CD14-positive monocyte (primary cell): ENCODE measurements around the gene GGT7. TPM values are rescaled to one million over a fixed set of nuclear protein-coding genes. Genes with fewer than 3 reads are reported as not detected.

Experiments used
- DNase-seq, 3 donors: peaks; one replicate each; pipeline ENCODE4 v3.0.0-alpha.2; 2011 to 2022
- H2AFZ ChIP-seq: 2 replicates; pipeline ENCODE4 v1.6.0; 2012; ENCODE audit warnings: mild to moderate bottlenecking, low read depth, low read length, inconsistent platforms; ENCODE audit not compliant: insufficient read depth, poor library complexity, severe bottlenecking
- H3K27ac ChIP-seq, 2 donors: 1 replicate in 1 of 2; 2 replicates in 1 of 2; pipeline ENCODE4 v1.5.1; 2012 to 2013; ENCODE audit warnings: low read length in 2 of 2, control low read depth in 1 of 2, inconsistent platforms in 1 of 2, low read depth in 1 of 2, mild to moderate bottlenecking in 1 of 2
- H3K27me3 ChIP-seq, 2 donors: one replicate each; pipeline versions ENCODE4 v1.6.0 to v1.6.1; 2011 to 2013; ENCODE audit warnings: low read length in 2 of 2; ENCODE audit not compliant: control insufficient read depth in 2 of 2, insufficient read depth in 2 of 2
- H3K36me3 ChIP-seq, 2 donors: replicated peaks in 1 of 2; 1 replicate in 1 of 2; 2 replicates in 1 of 2; pipeline versions ENCODE4 v1.5.1 to v1.6.1; 2012 to 2013; ENCODE audit warnings: low read length in 2 of 2, control low read depth in 1 of 2, inconsistent platforms in 1 of 2, mild to moderate bottlenecking in 1 of 2; ENCODE audit not compliant: insufficient read depth in 2 of 2, control insufficient read depth in 1 of 2
- H3K4me1 ChIP-seq, 2 donors: 1 replicate in 1 of 2; 2 replicates in 1 of 2; pipeline versions ENCODE4 v1.5.1 to v1.6.1; 2012 to 2013; ENCODE audit warnings: low read length in 2 of 2, control low read depth in 1 of 2, inconsistent platforms in 1 of 2, mild to moderate bottlenecking in 1 of 2, moderate library complexity in 1 of 2; ENCODE audit not compliant: insufficient read depth in 2 of 2, control insufficient read depth in 1 of 2
- H3K4me2 ChIP-seq: replicated peaks from 2 replicates; pipeline ENCODE3; 2012; ENCODE audit warnings: low read length, moderate library complexity, mild to moderate bottlenecking; ENCODE audit not compliant: poor library complexity, severe bottlenecking; ENCODE audit errors: extremely low read depth
- H3K4me3 ChIP-seq, 3 experiments: fragments of 200-600 bp in 1 of 3; sonication (generic) in 1 of 3; replicated peaks in 1 of 3; 1 replicate in 2 of 3; 2 replicates in 1 of 3; pipeline ENCODE4 v1.5.1; 2011 to 2013; ENCODE audit warnings: low read length in 3 of 3, mild to moderate bottlenecking in 3 of 3, control low read depth in 2 of 3, low read depth in 2 of 3, inconsistent platforms in 1 of 3, moderate library complexity in 1 of 3
- H3K79me2 ChIP-seq: 2 replicates; pipeline ENCODE4 v1.6.0; 2012; ENCODE audit warnings: mild to moderate bottlenecking, control low read depth, inconsistent platforms, low read length, moderate library complexity; ENCODE audit not compliant: insufficient read depth
- H3K9ac ChIP-seq: 2 replicates; pipeline ENCODE4 v1.6.0; 2017; ENCODE audit warnings: low read length, mild to moderate bottlenecking; ENCODE audit not compliant: insufficient read depth, poor library complexity, severe bottlenecking
- H3K9me3 ChIP-seq, 2 donors: replicated peaks in 1 of 2; 1 replicate in 1 of 2; 2 replicates in 1 of 2; pipeline versions ENCODE4 v1.5.1 to v1.6.1; 2012 to 2013; ENCODE audit warnings: low read length in 2 of 2, control low read depth in 1 of 2; ENCODE audit not compliant: control insufficient read depth in 1 of 2, insufficient read depth in 1 of 2
- H4K20me1 ChIP-seq: 2 replicates; pipeline ENCODE4 v1.6.0; 2012; ENCODE audit warnings: mild to moderate bottlenecking, low read length, control low read depth, moderate library complexity; ENCODE audit not compliant: insufficient read depth
- H3K27ac Mint-ChIP-seq, 7 donors: one replicate each; pipeline ENCODE4 v1.8.0; 2020; ENCODE audit warnings: mild to moderate bottlenecking in 7 of 7, mixed read lengths in 7 of 7, moderate library complexity in 6 of 7, inconsistent platforms in 2 of 7
- H3K27me3 Mint-ChIP-seq, 3 donors: one replicate each; pipeline ENCODE4 v1.8.0; 2021 to 2022; ENCODE audit warnings: low read depth in 3 of 3, mild to moderate bottlenecking in 3 of 3, mixed read lengths in 3 of 3, moderate library complexity in 3 of 3, inconsistent platforms in 1 of 3
- H3K36me3 Mint-ChIP-seq, 2 donors: one replicate each; pipeline ENCODE4 v1.8.0; 2020; ENCODE audit warnings: mixed read lengths in 2 of 2, inconsistent platforms in 1 of 2, mild to moderate bottlenecking in 1 of 2
- H3K4me1 Mint-ChIP-seq: one replicate; pipeline ENCODE4 v1.8.0; 2020; ENCODE audit warnings: mild to moderate bottlenecking, mixed read lengths
- H3K4me3 Mint-ChIP-seq, 2 donors: one replicate each; pipeline ENCODE4 v1.8.0; 2020; ENCODE audit warnings: mild to moderate bottlenecking in 2 of 2, mixed read lengths in 2 of 2, moderate library complexity in 1 of 2
- H3K9me3 Mint-ChIP-seq, 7 donors: one replicate each; pipeline ENCODE4 v1.8.0; 2020 to 2022; ENCODE audit warnings: mixed read lengths in 7 of 7, mild to moderate bottlenecking in 6 of 7, moderate library complexity in 6 of 7, inconsistent platforms in 2 of 7
- CTCF ChIP-seq: fragments of 200-600 bp; IDR thresholded peaks from one replicate; pipeline ENCODE4 v1.8.0; 2022; ENCODE audit warnings: antibody characterized with exemption, mild to moderate bottlenecking
- WGBS: methylation state at CpG from one replicate; pipeline ENCODE4 v1.1.5; 2013; ENCODE audit warnings: missing lambda C conversion rate; ENCODE audit not compliant: insufficient coverage; 5-methylcytosine and 5-hydroxymethylcytosine counted together
- intact Hi-C, 2 donors: fragments of 100-400 bp; cut with micrococcal nuclease; formaldehyde crosslinking; loops; one replicate each; pipeline versions ENCODE4 v1.15.0 to v1.15.1; 2023
- polyA plus RNA-seq, 3 donors: library from polyadenylated mRNA; depleted of rRNA in 1 of 3; unstranded in 2 of 3; stranded (reverse) in 1 of 3; fragments of 300-500 nt in 2 of 3; fragments of >200 nt in 1 of 3; fragmentation: Illumina TruSeq in 2 of 3; gene quantifications; 1 replicate in 2 of 3; 2 replicates in 1 of 3; pipeline ENCODE4 v1.2.3, GENCODE V29; 2012 to 2021

The GGT7 gene
- polyA plus RNA-seq, 3 donors = 2.1 to 10.3 (median 2.4) TPM

DNA sequence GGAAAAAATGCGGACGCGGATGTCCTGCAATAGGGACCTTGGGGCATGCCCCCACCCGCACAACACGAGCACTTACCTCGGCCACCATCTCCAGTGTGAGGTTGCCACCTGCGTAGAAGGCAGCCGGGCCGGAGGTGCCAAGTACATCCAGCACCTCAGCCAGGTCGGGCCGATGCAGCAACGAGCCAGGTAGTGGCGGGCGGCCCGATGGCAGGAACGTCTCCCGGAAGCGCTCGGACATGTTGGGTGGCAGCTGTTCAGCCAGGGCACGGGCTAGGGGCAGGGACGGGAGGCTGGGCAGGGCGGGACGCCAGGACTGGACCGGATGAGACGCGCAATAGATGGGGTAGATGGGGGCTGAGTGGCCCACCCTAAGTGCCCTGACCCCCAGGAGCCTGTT, 13.3 kb downstream of the GGT7 start:
- Histone ChIP-seq H4K20me1 (no peaks in the 10 kb centered on the region), H3K4me1 (peaks cover 3 to 4% of the 10 kb centered on the region in 2 donors), H3K27me3 (no peaks in the 10 kb centered on the region), H3K9ac (no peak overlapping the region), H3K4me2 (no peak overlapping the region), H3K9me3 (no peaks in the 10 kb centered on the region), H3K27ac (no peak overlapping the region), H3K79me2 (no peaks in the 10 kb centered on the region), H3K36me3 (peaks cover 0 to 2% of the 10 kb centered on the region in 2 donors), H3K4me3 (no peak overlapping the region), H2AFZ (no peak overlapping the region)
- TF ChIP-seq CTCF = no peak
- H3K27ac Mint-ChIP-seq = no peak overlapping the region
- H3K4me3 Mint-ChIP-seq = no peak overlapping the region
- H3K27me3 Mint-ChIP-seq = peaks cover 0 to 3% (median 2%) of the 10 kb centered on the region in 3 donors
- peaks cover 5% of the 10 kb centered on the region for H3K4me1 Mint-ChIP-seq
- DNase-seq = no peak
- intact Hi-C loops = no loop called here
- H3K36me3 Mint-ChIP-seq = peaks cover 10% of the 10 kb centered on the region in 2 donors
- H3K9me3 Mint-ChIP-seq = peaks cover 0 to 1% (median 0%) of the 10 kb centered on the region in 7 donors
- WGBS = 98% methylated on average over 23 of the region's 26 CpGs

- no peaks in the 10 kb centered on the region for H3K9me3 ChIP-seq
- no peak for TF ChIP-seq CTCF
- no peaks in the 10 kb centered on the region for H3K4me1 Mint-ChIP-seq
- H4K20me1 ChIP-seq = no peaks in the 10 kb centered on the region
- no peak overlapping the region for H3K27ac ChIP-seq
- whole genome bisulfite sequencing = 90% methylated on average over 2 of the region's 4 CpGs
- intact Hi-C loops = no loop called here
- H3K4me1 ChIP-seq = no peaks in the 10 kb centered on the region
- no peaks in the 10 kb centered on the region for H3K9me3 Mint-ChIP-seq
- H3K36me3 Mint-ChIP-seq = peaks cover 3 to 17% of the 10 kb centered on the region in 2 donors
- H3K4me3 Mint-ChIP-seq = no peak overlapping the region
- H3K27me3 ChIP-seq = no peaks in the 10 kb centered on the region
- no peak overlapping the region for H3K4me3 ChIP-seq
- no peak overlapping the region for H3K9ac ChIP-seq
- peaks cover 0 to 4% (median 2%) of the 10 kb centered on the region in 3 donors for H3K27me3 Mint-ChIP-seq
- DNase-seq = no peak
- H3K4me2 ChIP-seq = no peak overlapping the region
- peaks cover 0 to 3% of the 10 kb centered on the region in 2 donors for H3K36me3 ChIP-seq
- no peak overlapping the region for H2AFZ ChIP-seq
- H3K79me2 ChIP-seq = no peaks in the 10 kb centered on the region
- H3K27ac Mint-ChIP-seq = no peak overlapping the region
These were observed 20.4 kb downstream of the GGT7 start for GRCh38 chr20:34852298-34852697.
